BJ (cell line): ENCODE measurements around the gene ACO2. TPM values are rescaled to one million over a fixed set of nuclear protein-coding genes. Genes with fewer than 3 reads are reported as not detected.

Source experiments
- CTCF ChIA-PET: fragments of 350-600 bp; formaldehyde crosslinking; extraction: SDS; loops from one replicate; lab custom pipeline; 2021; ENCODE audit warnings: antibody characterized with exemption, inconsistent platforms; lab: Yijun Ruan, JAX
- POLR2A ChIA-PET: fragments of 300-600 bp; sonication (Branson Sonifier 250); formaldehyde crosslinking; extraction: SDS; loops from one replicate; lab custom pipeline; 2021; ENCODE audit warnings: antibody characterized with exemption; lab: Charles Lee
- DNase-seq: peaks from one replicate; pipeline ENCODE4 v3.0.0-alpha.2; 2011; ENCODE audit warnings: low read depth
- H3K27me3 ChIP-seq: 2 replicates; pipeline ENCODE4 v1.6.0; 2011; ENCODE audit warnings: low read length; ENCODE audit not compliant: control insufficient read depth, insufficient read depth
- H3K36me3 ChIP-seq: 2 replicates; pipeline ENCODE4 v1.5.1; 2011; ENCODE audit warnings: low read length; ENCODE audit not compliant: control insufficient read depth, insufficient read depth
- H3K4me3 ChIP-seq: 2 replicates; pipeline ENCODE4 v1.5.1; 2011; ENCODE audit warnings: low read depth, mild to moderate bottlenecking, control low read depth, low read length
- CTCF ChIP-seq: IDR thresholded peaks from 2 replicates; pipeline ENCODE4 v1.5.1; 2011; ENCODE audit warnings: low read depth, mild to moderate bottlenecking, control low read depth, inconsistent platforms, low read length, moderate library complexity; ENCODE audit not compliant: insufficient read depth
- polyA plus RNA-seq: library from polyadenylated mRNA; depleted of rRNA; stranded (reverse); fragments of >200 nt; gene quantifications from 2 replicates; pipeline ENCODE4 v1.2.3, GENCODE V29; 2011

Gene ACO2
- polyA plus RNA-seq, 1 experiment, result 60.5 TPM

GRCh38 chr22:41528132-41528766, 59.3 kb downstream of the ACO2 start:
- TF ChIP-seq CTCF, result no peak
- Histone ChIP-seq H3K4me3 (no peak overlapping the region), H3K27me3 (no peaks in the 10 kb centered on the region), H3K36me3 (peaks cover 79% of the 10 kb centered on the region)
- CTCF ChIA-PET, result interaction anchor here (1.0 to 7.3 kb wide), 6 partner anchors 10 to 148 kb away, joined by 3 to 81 read pairs (median 11); no protein-coding TSS in a partner anchor
- no peak for DNase-seq
- POLR2A ChIA-PET, result no interaction called here

- CTCF ChIA-PET, result interaction anchor here (5.5 to 7.3 kb wide), 2 partner anchors 11 to 126 kb away, joined by 43 to 81 read pairs; no protein-coding TSS in a partner anchor
- POLR2A ChIA-PET, result no interaction called here
- H3K36me3 ChIP-seq, result peaks cover 77% of the 10 kb centered on the region
- H3K4me3 ChIP-seq, result no peak overlapping the region
- TF ChIP-seq CTCF, result no peak
- no peaks in the 10 kb centered on the region for H3K27me3 ChIP-seq
- DNase-seq, result no peak
Measured at GRCh38 chr22:41528938-41529561, 60.1 kb downstream of the ACO2 start.

GRCh38 chr22:41530890-41531714, 62.2 kb downstream of the ACO2 start:
- Histone ChIP-seq H3K36me3 (peaks cover 62% of the 10 kb centered on the region), H3K27me3 (no peaks in the 10 kb centered on the region), H3K4me3 (no peak overlapping the region)
- DNase-seq, result no peak
- POLR2A ChIA-PET, result no interaction called here
- CTCF ChIA-PET, result interaction anchor here (1.0 to 5.5 kb wide), 5 partner anchors 9 to 128 kb away, joined by 3 to 43 read pairs (median 6); partner anchors contain the start of gene POLR3H
- TF ChIP-seq CTCF, result no peak

GRCh38 chr22:41531715-41532477, 63.0 kb downstream of the ACO2 start:
- no peak for TF ChIP-seq CTCF
- POLR2A ChIA-PET, result no interaction called here
- Histone ChIP-seq H3K36me3 (peaks cover 59% of the 10 kb centered on the region), H3K27me3 (no peaks in the 10 kb centered on the region), H3K4me3 (no peak overlapping the region)
- DNase-seq, result no peak
- CTCF ChIA-PET, result interaction anchor here (1.0 to 2.5 kb wide), 6 partner anchors 8 to 128 kb away, joined by 3 to 12 read pairs (median 6); partner anchors contain the start of gene POLR3H
